GM21825 (cell line): Measurements from ENCODE around the gene RNF32.
"Not testable (repeated sequence)": the region's sequence is repeated elsewhere in the genome, so short reads cannot be mapped to it uniquely, and the experiment has no call there.

Source experiments
- ATAC-seq: cut with Tn5 transposase; IDR thresholded peaks from one replicate; pipeline ENCODE4 v1.9.1; 2021; ENCODE audit warnings: mild to moderate bottlenecking, moderate library complexity; ENCODE audit not compliant: unreplicated experiment

Gene RNF32

DNA sequence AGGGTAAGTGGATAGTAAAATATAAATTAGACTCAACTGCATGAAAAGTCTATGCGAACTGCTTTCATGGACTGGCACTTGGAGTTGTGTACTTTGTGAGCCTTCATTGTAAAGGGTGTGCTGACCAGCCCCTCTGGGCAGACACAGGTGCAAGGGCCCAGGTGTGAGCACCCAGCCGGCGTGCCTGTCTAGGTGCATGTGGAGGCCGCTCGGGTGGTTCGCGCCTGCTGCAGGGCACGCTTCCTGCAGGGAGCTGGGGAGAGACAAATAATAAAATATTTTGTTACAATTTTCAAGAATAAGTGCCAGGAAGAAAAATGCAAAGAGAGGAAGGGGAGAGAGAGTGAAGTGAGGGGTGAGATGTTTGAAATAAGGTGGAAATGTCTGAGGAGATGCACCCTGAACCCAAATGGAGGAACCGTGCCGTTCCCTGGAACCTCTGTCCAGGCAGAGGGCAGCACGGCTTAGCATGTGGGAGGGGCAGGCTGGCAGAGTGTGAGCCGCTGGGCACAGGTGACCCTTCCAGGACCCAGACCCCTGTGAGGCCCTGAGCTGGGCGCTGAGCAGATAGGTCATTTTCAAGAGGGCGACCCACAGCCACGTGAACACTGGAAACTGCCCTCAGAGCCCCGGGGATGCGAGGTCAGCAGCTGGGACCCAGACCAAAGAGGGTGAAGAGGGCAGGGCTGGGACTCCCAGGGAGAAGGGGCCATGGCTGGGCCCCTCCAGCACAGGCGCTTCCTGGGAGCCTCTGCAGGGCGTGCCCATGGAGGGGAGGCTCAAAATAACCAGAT lies 28.7 kb downstream of the RNF32 start:
- no peak for ATAC-seq

DNA sequence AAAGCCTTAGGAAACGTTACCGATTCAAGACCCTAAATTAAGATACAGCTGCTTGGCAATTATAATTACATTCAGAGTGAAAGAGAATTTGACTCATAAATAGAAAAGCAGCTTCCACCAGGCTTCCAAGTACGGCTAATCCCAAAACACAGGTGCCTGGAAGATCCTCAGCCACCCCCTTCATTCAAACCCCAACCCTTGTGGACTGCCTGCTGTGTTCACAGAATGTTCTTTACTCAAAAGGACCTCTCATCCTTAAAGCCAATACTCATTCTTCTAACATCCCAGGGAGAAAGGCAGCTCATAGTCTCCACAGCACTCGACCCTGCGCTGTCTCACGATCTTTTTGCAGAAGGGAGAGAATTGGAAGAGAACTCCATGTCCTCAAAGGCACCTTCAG lies 32.9 kb downstream of the RNF32 start:
- no peak for ATAC-seq

DNA sequence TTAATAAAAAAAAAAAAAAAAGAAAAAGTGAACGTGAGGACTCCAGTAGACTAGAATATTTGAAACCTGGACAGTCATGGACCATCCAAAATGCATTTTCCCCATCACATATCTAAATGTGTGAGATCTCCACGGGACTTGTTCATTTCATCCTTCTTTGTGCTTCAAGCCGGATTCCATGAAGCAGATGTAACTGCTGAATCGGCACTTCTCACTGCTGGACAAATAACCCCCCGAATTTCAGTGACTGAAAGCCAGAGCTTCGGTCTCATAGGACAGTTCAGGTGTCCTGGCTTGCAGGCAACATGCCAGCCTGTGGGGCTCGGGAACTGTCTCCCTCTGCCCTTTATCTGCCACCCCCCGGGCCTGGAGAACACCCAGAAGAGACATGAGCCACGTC lies 33.3 kb downstream of the RNF32 start:
- no peak for ATAC-seq

DNA sequence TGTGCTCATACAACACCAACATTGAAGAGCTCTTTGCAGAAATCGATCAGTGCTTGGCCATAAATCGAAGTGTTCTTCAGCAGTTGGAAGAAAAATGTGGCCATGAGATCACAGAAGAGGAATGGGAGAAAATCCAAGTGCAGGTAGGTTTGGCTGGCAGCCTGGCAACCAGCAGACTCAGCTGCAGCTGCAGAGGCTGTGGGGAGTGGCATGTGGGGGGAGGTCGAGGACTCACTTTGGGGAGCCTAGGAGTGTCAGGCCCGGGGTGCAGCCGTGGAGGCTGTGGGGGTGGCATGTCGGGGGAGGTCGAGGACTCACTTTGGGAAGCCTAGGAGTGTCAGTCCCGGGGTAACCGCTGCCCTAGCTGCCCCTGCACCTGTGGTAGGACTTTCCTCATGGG lies 35.1 kb downstream of the RNF32 start:
- ATAC-seq: no peak

DNA sequence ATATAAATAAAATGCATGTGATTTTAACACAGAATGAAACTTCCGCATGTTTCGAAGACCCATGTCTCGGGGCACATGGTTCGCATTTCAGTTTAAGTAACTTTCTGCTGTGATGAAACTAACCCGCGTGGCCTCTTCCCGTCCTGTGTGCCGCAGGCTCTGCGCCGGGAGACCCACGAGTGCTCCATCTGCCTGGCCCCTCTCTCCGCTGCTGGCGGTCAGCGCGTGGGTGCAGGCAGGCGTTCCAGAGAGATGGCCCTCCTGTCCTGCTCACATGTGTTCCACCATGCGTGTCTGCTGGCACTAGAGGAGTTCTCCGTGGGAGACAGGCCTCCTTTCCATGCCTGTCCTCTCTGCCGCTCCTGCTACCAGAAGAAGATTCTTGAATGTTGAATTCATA lies 35.7 kb downstream of the RNF32 start:
- ATAC-seq: no peak

DNA sequence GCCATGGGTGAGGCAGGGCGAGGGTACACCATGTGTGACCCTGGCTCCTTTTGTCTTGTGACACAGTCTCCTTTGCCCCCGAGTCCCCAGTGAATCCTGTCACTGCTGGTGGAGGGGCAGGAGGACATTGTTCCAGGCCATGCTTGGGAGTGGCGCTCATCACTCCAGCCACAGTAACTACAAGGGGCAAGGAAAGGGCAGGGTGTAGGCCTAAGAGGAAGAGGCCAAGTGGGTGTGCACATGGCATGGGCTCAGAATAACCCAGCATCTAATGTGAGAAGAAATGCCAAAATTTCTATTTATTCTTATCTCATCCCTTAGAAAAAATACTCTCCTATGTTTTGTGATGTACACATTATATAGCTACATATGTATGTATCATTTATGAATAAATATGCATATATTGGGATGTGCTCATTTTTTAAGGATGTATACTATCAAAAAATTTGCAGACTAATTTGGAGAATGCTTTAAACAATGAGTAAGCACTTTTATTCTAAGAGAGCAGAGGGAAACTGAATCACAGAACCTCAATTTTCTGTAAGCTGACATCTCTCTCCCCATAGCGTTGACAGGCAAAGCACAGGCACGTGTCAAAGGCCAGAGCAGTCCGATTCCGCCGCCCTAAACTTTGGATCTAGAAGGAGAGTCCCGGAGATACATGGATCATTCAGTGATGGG lies 36.9 kb downstream of the RNF32 start:
- no peak for ATAC-seq

DNA sequence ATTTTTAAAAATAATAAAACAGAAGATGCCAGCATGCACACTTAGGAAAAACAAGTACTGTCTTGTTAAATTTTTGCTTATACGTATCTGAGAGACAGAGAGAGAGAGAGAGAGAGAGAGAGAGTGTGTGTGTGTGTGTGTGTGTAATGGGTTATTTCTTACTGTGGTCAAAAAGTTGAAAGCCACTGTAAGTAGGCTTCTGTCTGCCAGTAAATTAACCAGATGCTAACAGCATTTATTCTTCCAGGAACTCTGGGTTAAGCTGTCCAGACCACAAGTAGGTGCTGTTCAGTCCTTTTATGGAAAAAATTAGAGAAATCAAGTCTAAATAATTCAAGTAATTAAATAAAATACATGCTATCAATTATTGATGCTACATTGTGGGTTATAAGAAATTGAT lies 39.7 kb downstream of the RNF32 start:
- ATAC-seq: no peak

DNA sequence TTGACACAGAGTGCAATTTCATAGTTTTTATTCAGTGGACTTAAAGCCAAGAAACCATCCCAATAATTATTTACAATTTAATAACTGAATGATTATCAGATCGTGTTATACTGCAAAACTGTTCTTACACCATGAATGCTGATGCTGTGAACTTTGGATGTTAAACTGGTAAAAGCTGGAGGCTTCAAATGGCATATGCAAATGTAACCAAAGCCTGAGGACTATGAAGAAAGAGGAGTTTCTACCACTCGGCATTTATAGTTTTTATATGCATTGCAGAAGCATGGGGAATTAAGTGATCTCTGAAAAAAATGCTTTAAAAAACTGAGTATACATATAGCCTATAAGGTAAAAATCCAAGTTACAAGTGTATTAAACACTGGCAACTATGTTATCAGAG lies 42.4 kb downstream of the RNF32 start:
- ATAC-seq: no peak

DNA sequence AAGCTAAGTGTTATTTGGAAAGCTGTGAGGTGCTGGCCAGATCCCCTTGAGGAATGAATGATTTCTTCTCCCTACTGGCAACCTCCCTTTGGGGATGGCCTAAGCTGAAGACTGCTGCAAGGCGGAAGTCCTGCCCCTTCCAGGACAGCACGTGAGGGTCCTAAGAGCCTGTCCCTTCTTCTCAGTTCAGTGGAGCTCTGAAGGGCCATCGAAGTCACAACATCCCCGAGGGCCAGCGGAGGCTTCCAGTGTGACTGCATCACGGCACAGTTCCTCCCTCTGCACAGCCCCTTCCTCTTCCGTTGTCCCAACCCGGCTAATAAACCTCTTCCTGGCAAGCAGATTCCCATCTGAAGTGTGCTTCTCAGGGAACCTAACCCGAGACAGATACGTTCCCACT lies 43.7 kb downstream of the RNF32 start:
- no peak for ATAC-seq

DNA sequence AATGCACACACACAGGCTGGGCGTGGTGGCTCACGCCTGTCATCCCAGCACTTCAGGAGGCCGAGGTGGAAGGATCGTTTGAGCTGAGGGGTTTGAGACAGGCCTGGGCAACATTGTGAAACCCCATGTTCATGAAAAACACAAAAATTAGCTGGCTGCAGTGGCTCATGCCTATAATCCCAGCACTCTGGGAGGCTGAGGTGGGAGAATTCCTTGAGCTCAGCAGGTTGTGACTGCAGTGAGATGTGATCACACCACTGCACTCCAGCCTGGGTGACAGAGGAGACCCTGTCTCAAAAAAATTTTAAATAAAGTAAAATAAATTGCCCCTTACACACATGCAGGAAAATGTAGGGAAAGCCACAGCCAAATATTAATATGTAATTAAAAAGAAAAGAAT lies 44.1 kb downstream of the RNF32 start:
- no peak for ATAC-seq

DNA sequence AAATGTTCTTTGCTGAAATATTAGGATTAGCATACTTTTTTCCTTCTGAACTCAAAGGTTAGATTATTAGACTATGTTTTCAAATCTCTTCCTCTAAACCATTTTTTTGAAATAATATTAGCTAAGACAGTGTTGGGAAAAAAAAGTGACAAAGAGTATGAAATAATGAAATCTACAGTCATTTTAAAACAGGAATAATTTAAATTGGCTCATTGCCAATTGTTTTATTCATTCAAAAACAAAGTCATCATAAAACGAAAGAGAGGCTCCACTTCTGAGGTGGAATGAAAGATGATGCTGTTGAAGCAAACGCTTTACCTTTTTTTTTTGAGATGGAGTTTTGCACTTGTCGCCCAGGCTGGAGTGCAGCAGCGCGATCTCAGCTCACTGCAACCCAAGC lies 51.2 kb downstream of the RNF32 start:
- ATAC-seq: no peak

DNA sequence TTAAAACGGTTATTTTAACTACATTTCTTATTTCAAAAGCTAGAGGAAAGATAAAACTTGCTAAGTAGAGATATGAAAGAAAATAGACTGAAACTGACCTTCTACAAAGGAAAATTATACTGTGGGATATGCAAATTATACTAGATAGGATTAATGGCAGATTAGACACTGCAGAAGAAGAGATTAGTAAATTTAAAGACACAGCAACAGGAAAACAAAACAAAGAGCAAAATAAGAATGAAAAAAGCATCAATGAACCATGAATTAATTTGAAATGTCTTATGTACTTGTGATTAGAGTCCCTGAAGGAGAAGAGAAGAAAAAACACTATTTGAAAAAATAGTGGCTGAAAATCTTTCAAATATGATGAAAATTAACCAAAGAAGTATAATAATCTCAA lies 52.3 kb downstream of the RNF32 start:
- ATAC-seq: no peak

DNA sequence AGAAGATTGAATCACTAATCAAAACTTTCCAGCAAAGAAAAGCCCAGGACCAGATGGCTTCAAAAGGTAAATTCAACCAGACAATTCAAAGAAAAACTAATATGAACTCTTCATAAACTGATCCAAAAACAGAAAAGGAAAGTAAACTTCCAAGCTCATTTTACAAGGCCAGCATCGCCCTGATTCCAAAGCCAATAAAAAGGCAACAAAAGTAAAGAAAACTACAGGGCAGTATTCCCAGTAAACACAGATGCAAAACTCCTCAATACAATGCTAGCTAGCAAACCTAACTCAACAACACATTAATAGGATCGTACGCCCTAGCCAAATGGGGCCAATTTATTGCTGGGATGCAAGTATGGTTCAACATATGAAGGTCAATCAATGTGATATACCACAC lies 53.1 kb downstream of the RNF32 start:
- ATAC-seq: no peak

DNA sequence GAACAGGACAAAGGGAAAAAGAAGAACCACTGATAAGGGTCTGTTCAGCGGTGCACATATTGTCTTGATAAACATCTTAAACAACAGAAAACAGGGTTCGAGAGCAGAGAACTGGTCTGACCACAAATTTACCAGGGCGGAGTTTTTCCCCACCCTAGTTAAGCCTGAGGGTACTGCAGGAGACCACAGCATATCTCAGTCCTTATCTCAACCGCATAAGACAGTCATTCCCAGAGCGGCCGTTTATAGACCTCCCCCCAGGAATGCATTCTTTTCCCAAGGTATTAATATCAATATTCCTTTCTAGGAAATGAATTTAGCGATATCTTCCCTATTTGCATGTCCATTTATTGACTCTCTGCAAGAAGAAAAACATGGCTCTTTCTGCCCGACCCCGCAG lies 56.7 kb downstream of the RNF32 start:
- not testable (repeated sequence) for ATAC-seq

DNA sequence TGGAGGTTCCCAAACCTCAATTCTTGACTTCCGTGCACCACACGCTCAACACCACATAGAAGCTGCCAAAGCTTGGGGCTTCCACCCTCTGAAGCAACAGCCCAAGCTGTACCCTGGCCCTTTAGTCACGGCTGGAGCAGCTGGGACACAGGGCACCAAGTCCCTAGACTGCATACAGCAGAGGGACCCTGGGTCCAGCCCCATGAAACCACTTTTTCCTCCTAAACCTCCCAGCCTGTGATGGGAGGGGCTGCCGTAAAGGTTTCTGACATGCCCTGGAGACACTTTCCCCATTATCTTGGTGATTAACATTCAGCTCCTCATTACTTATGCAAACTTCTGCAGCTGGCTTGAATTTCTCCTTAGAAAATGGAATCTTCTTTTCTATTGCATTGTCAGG lies 57.9 kb downstream of the RNF32 start:
- ATAC-seq: not testable (repeated sequence)

DNA sequence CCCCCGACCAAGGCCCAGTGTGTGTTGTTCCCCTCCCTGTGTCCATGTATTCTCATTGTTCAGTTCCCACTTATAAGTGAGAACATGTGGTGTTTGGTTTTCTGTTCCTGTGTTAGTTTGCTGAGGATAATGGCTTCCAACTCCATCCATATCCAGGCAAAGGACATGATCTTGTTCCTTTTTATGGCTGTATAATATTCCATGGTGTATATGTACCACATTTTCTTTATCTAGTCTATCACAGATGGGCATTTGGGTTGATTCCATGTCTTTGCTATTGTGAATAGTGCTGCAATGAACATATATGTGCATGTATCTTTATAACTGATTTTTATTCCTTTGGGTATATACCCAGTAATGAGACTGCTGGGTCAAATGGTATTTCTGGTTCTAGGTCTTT lies 61.2 kb downstream of the RNF32 start:
- not testable (repeated sequence) for ATAC-seq

DNA sequence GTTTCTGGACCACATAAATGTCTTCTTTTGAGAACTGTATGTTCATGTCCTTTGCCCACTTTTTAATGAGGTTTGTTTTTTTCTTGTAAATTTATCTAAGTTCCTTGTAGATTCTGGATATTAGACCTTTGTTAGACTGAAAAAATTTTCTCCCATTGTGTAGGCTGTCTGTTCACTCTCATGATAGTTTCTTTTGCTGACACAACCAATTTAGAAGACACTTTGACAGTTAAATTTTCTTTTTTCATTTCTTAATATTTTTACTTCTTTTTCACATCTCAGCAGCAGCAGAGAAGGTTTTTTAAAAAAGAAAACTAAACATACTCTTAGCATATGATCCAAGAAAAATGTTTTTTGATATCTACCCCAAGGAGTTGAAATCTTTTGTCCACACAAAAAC lies 61.8 kb downstream of the RNF32 start:
- ATAC-seq: no peak

DNA sequence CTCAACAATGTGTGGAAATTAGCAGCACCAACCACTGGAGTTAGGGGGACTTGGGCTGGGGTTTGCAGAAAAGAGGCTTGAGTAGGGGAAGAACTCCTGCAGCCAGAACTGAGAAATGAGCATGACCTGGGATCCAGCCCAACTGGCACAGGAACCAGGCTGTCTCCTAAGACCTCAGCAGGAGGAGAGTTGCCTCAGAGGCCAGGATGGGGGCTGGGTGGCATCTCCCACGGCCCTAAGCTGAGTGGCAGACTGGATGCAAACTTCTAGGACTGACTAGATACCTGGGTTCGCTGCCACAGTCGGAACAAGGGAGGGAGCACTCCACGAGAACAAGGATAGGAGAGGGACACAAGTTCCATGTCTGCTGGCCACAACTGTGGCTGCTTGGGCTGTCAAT lies 62.6 kb downstream of the RNF32 start:
- ATAC-seq: no peak

DNA sequence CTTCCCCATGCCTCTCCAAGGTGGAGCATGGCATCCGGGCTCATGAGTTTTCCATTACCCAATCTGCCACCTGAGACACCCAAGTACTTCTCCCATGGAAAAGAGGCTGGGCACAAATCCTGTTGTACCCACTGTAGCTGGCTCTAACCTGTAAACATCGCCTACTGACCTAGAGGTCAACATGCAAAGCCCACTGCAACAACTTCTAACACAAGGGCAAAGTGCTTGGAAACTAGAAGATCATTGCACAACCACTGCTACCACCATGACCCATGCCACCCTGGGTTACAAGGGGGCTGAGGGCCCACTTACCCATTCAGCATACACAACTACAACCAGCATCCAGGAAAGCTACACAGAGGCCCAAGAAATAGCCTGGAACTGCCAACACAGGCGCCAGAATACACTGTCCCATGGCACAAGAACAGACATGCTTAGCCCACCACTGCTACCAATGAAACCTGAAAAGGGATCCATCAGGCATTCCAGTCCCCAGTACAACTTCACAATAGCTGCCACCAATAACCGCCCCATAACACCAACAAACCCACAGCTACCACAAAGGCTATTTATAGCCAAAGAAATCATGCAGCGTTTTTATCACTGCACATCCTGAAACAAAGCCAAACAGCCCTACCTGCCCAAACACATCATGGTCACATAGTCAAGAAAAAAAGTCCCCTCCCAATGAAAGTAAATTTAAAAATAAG lies 63.4 kb downstream of the RNF32 start:
- no peak for ATAC-seq

DNA sequence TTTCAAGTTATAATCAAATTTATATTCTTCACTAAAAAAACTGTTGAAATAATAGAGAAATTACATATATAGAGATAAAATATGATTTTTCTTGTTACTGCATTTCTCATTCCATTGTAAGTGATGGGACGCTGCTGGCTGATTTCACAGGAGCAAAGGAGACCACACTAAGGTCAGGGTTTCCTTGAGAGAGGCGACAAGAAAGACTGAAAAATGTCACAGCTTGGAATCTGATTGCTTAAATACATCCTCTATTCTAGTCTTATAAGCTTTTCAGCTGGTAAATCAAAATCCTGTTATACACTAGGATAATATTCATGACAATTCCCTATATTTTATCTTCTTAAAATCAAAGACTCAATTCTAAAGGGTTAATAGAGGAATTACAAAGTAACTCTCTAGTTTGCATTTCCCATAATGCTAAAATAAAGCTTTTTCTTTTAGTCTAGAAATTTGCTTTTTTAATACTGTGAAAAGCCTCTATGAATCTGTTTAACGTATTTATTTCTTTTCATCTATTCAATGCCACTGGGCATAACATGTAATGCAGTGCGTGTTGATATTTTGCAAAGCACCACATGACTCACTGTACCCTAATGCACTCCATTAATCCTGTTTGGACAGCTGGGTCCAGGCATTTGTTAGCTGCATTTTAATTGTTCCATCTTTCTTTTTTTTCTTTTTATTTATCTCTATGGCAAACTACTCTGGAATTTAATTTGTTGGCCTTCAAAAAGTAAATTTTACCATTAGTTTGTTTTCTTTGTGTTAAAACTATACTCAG lies 81.7 kb downstream of the RNF32 start:
- no peak for ATAC-seq

DNA sequence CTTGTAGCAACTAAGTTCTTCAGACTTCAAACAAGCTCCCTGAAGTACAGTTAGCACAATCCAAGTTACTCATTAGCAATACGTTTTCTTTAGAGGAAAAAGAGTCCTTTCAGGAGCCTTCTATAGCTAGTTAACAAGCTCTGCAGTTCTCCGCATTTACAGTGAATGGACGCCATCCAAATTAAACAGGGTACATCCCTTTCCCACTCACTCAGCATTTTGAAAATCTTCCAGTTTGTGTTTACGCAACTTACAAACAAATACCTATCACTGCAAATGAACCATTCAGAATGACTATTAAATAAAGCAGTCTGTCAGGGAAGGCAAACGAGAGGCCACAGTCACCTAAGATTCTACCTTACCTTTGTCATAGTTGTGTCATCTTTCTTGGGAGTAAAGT lies 84.5 kb downstream of the RNF32 start:
- ATAC-seq: no peak
